HUES64 (cell line): ENCODE measurements around the gene CHDH.

Experiments used
- H3K27ac ChIP-seq: 2 replicates; pipeline ENCODE4 v1.7.0; 2013; ENCODE audit warnings: low read depth, low read length, inconsistent platforms
- H3K27me3 ChIP-seq: 2 replicates; pipeline ENCODE4 v1.6.1; 2013; ENCODE audit warnings: mild to moderate bottlenecking, low read length; ENCODE audit not compliant: insufficient read depth
- H3K36me3 ChIP-seq: 2 replicates; pipeline ENCODE4 v1.6.1; 2013; ENCODE audit warnings: mild to moderate bottlenecking, low read length; ENCODE audit not compliant: insufficient read depth
- H3K4me1 ChIP-seq: 2 replicates; pipeline ENCODE4 v1.6.1; 2013; ENCODE audit warnings: mild to moderate bottlenecking, low read length, moderate library complexity; ENCODE audit not compliant: insufficient read depth
- H3K4me3 ChIP-seq: 2 replicates; pipeline ENCODE4 v1.5.1; 2013; ENCODE audit warnings: mild to moderate bottlenecking, low read length, moderate library complexity
- H3K9ac ChIP-seq: 2 replicates; pipeline ENCODE4 v1.6.1; 2013; ENCODE audit warnings: mild to moderate bottlenecking, low read depth, low read length
- H3K9me3 ChIP-seq: 2 replicates; pipeline ENCODE4 v1.6.1; 2013; ENCODE audit warnings: low read depth, low read length; ENCODE audit not compliant: insufficient read depth
- WGBS: fragments of 150-250, 120-280 bp; methylation state at CpG from one replicate; pipeline ENCODE4 v1.1.7; 2013; ENCODE audit warnings: missing lambda C conversion rate; 5-methylcytosine and 5-hydroxymethylcytosine counted together

CHDH gene

DNA sequence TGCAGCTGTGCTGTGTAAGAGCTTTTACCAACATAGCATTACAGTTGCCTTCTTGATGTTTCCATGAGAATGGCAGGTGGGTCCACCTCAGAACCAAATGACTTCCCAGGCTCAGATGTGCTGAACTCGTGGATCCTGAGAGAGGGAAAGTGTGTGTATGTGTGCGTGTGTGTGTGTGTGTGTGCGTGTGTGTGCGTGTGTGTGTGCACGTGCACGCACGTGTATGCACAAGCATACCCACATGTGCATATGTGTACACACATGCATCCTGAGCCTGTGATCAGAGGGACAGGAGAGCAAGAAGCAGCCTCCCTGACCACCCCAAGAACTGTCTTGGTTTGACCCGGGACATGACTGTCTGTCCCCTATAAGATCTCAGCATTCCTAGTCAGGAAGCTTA is 48.1 kb downstream of the CHDH start:
- H3K9me3 ChIP-seq = no peaks in the 10 kb centered on the region
- WGBS = 91% methylated on average over 8 of the region's 8 CpGs
- H3K27me3 ChIP-seq = no peaks in the 10 kb centered on the region
- no peaks in the 10 kb centered on the region for H3K36me3 ChIP-seq
- no peak overlapping the region for H3K9ac ChIP-seq
- no peak overlapping the region for H3K4me3 ChIP-seq
- H3K4me1 ChIP-seq = peaks cover 8% of the 10 kb centered on the region; the same call in 1 of the 2 replicates
- no peak overlapping the region for H3K27ac ChIP-seq

DNA sequence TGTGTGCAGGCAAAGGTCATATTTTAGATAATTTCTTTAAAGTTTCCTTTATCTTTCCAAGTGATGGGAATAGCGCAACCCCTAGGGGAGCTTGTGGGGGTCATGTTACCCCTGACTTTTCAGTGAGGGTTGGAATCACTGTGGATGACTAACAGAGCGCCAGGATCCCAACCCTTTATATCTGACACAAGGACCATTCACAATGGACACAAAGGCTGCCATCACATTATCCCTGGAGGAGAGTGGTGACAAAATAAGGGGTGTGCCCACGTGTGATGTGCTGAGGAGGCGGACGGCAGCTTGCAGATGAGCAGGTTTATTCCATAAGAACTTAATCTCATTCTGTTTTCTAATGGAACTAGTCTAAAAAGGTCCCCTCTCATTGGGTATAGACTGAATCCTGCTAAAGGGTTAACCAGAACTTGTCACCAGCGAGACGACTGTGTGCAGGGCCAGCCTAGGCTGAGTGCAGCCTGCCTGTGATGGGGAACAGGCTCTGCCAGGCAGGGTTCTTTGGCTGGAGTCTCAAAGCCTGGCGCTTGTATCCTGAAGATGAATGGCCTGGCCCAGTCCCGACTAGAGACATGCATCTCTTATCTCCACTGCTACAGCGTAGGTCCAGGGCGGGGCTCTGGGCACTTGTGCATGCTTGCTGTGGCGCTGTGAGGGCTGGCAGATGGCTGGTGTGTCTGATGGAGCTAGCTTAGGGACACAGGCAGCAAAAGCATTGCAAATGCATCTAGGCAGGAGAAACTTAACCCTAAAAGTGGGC is 50.2 kb downstream of the CHDH start:
- Histone ChIP-seq H3K9me3 (no peaks in the 10 kb centered on the region), H3K9ac (no peak overlapping the region), H3K27ac (no peak overlapping the region), H3K36me3 (no peaks in the 10 kb centered on the region), H3K4me3 (no peak overlapping the region), H3K27me3 (no peaks in the 10 kb centered on the region), H3K4me1 (peaks cover 8% of the 10 kb centered on the region; the same call in 1 of the 2 replicates)
- 88% methylated on average over 10 of the region's 12 CpGs for WGBS

DNA sequence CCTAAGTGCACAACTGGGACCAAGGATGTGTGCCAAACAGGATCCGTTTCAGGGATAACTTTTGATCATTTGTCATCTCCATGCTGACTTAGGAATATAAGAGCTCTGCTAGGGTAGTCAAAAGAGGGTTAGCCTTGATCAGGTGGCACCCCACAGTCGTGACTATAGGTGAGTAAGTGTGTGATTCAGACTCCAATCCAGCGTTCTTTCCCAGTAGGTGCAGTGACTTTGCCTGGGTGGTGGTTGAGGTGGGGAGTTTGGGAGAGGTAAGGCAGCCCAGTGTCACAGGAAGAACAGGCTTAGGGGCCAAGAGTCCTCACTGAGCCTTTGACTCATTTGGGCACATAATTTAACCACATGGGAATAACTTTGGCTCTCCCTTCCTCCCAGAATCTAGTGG is 51.0 kb downstream of the CHDH start:
- Histone ChIP-seq H3K9ac (no peak overlapping the region), H3K36me3 (no peaks in the 10 kb centered on the region), H3K4me3 (no peak overlapping the region), H3K27ac (no peak overlapping the region), H3K9me3 (no peaks in the 10 kb centered on the region), H3K27me3 (no peaks in the 10 kb centered on the region), H3K4me1 (peaks cover 8% of the 10 kb centered on the region; the same call in 1 of the 2 replicates)
- WGBS = 60% methylated on average over 3 of the region's 3 CpGs

DNA sequence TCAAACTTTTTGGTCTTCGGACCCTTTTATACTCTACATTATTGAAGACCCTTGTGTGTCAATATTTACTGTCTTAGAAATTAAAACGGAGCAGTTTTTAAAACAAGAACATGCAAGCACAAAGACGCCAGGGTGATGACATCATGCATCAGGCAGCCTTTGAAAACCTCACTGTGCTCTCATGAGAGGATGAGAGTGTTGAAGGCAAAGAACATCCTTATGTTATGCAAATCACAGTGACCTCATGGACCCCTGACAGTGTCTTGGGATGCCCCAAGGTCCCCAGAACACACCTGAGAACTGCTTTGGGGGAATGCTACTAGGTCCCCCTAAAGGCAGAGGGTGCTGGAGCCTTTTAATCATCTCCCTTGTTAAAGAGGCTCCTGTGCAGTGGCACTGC is 51.6 kb downstream of the CHDH start:
- Histone ChIP-seq H3K27ac (no peak overlapping the region), H3K4me3 (no peak overlapping the region), H3K9ac (no peak overlapping the region), H3K4me1 (peaks cover 8% of the 10 kb centered on the region; the same call in 1 of the 2 replicates), H3K36me3 (no peaks in the 10 kb centered on the region), H3K9me3 (no peaks in the 10 kb centered on the region), H3K27me3 (no peaks in the 10 kb centered on the region)
- 55% methylated on average over 3 of the region's 3 CpGs for WGBS

DNA sequence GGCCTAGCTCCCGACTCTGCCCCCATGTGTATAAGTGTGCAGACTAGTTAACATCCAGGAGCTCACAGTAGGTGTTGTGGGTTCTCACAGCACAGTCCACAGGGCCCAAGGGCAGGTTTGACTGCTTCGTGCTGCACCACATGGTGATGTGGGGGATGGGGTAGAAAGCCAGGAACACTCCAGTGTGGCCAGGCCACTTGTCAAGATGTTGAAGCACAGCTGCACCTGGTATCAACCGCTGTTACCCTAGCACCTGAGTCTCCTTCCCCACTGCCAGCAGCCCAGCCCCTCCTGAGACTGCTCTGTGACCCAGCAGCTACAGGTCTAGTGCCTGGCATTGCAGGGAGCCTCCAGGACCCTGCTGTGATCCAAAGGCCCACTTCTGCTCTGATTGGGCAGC is 53.4 kb downstream of the CHDH start:
- peaks cover 8% of the 10 kb centered on the region; the same call in 1 of the 2 replicates for H3K4me1 ChIP-seq
- H3K9ac ChIP-seq = no peak overlapping the region
- H3K27me3 ChIP-seq = no peaks in the 10 kb centered on the region
- WGBS = 88% methylated on average over 3 of the region's 3 CpGs
- no peaks in the 10 kb centered on the region for H3K9me3 ChIP-seq
- no peaks in the 10 kb centered on the region for H3K36me3 ChIP-seq
- no peak overlapping the region for H3K4me3 ChIP-seq
- H3K27ac ChIP-seq = no peak overlapping the region

DNA sequence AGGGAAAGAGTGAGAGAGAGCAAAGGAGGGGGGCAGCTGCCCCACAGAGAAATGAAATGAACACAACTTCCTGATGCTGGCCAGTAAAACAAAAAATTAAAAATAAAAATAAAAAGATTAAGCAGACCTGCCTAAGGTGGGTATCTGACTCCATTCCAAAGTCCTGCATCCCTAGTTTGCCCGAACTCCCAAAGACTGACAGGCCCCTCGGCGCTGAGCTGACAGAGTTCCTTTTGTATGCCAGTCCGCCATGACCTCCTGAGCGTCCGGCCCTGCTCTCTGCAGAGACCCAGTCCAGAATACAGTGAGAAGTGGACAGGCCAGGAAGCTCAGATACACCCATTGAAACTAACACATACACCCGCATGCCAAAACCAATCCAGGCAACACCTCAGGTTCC is 54.9 kb downstream of the CHDH start:
- no peaks in the 10 kb centered on the region for H3K27me3 ChIP-seq
- no peak overlapping the region for H3K4me3 ChIP-seq
- H3K27ac ChIP-seq = no peak overlapping the region
- H3K9ac ChIP-seq = no peak overlapping the region
- H3K9me3 ChIP-seq = no peaks in the 10 kb centered on the region
- H3K4me1 ChIP-seq = peaks cover 8% of the 10 kb centered on the region; the same call in 1 of the 2 replicates
- 93% methylated on average over 7 of the region's 7 CpGs for WGBS
- no peaks in the 10 kb centered on the region for H3K36me3 ChIP-seq

DNA sequence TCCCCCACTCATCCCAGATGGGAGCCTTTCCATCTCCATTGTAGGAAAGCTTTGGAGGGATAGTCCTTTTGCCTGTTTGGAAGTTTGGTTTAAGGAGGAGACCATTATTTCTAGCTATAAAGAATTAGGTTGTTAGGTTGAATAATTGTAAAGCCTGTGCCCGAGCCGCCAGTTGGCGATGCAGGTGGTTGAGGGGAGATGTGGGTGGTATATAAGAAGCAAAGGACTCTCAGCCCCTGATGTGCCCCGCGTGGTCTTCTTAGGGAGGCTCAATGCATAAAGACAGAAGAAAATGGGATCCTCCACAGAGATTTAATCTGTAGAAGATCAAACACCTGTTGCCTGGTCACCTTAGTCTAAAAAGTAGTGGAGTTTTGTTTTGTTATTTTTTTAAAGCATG is 55.7 kb downstream of the CHDH start:
- Histone ChIP-seq H3K27ac (no peak overlapping the region), H3K27me3 (no peaks in the 10 kb centered on the region), H3K9ac (no peak overlapping the region), H3K4me1 (peaks cover 8% of the 10 kb centered on the region; the same call in 1 of the 2 replicates), H3K9me3 (no peaks in the 10 kb centered on the region), H3K4me3 (no peak overlapping the region), H3K36me3 (no peaks in the 10 kb centered on the region)
- WGBS = 95% methylated on average over 5 of the region's 5 CpGs

DNA sequence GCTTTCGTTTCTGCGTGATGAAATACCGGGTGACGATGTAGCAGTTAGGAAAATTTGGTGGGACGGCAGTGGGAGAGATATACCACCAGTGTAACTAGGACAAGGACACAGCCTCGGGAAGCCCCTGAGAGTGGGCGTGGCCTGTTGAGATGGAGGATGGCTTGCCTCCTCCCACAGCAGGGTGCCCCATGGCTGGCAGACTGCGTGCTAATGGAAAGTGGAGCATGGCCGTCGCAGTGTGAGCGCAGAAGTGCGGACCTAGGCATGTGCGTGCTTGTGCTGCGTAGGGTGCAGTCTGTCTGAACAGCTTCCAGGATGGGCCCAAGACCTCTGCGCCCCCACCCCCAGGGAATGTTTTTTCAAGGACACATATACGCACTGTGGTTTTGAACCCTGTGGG is 56.8 kb downstream of the CHDH start:
- Histone ChIP-seq H3K36me3 (no peaks in the 10 kb centered on the region), H3K9ac (no peak overlapping the region), H3K27ac (no peak overlapping the region), H3K4me3 (no peak overlapping the region), H3K4me1 (peaks cover 2% of the 10 kb centered on the region; the same call in 1 of the 2 replicates), H3K9me3 (no peaks in the 10 kb centered on the region), H3K27me3 (no peaks in the 10 kb centered on the region)
- WGBS = 91% methylated on average over 16 of the region's 16 CpGs

DNA sequence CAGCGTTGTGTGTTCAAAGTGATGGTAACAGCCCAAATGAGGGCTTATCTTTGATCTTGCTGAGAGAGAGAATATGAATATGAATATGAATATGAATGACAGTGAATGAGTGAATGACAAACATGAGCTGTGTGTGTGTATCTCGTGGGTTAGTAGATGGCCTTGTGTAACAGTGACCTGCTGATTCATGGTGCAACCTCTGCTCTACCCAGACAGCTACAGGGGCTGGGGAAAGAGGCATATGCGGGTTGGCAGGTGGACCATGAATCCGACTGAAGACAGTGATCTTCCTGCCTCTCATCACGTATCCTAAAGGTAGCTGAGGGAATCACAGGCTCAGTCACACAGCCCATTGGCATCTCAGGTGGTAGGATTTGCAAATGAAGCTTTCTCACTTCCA is 58.2 kb downstream of the CHDH start:
- Histone ChIP-seq H3K27ac (no peak overlapping the region), H3K9ac (no peak overlapping the region), H3K4me3 (no peak overlapping the region), H3K36me3 (no peaks in the 10 kb centered on the region), H3K9me3 (no peaks in the 10 kb centered on the region), H3K27me3 (no peaks in the 10 kb centered on the region), H3K4me1 (no peaks in the 10 kb centered on the region)
- 73% methylated on average over 5 of the region's 5 CpGs for WGBS

DNA sequence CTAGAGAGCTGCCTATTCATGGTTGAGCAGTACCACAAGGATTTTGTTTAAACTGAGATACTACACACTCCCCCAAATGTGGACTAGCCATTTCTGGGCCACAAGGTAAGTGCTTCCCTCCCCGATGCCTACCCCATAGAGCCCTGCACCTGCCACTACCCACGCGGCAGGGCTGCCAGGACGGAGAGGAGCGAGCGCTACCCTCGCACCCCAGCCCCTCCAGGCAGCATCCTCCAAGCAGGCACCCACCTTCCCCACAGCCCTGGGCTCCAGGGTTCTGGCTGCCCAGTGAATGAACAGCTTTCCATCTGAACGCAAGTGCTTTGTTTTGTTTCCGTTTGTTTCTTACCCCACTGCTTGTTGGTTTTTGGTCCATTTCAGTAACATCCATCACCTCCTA is 59.2 kb downstream of the CHDH start:
- no peaks in the 10 kb centered on the region for H3K9me3 ChIP-seq
- no peaks in the 10 kb centered on the region for H3K4me1 ChIP-seq
- no peaks in the 10 kb centered on the region for H3K27me3 ChIP-seq
- no peaks in the 10 kb centered on the region for H3K36me3 ChIP-seq
- H3K9ac ChIP-seq = no peak overlapping the region
- no peak overlapping the region for H3K4me3 ChIP-seq
- H3K27ac ChIP-seq = no peak overlapping the region
- 89% methylated on average over 9 of the region's 9 CpGs for WGBS

DNA sequence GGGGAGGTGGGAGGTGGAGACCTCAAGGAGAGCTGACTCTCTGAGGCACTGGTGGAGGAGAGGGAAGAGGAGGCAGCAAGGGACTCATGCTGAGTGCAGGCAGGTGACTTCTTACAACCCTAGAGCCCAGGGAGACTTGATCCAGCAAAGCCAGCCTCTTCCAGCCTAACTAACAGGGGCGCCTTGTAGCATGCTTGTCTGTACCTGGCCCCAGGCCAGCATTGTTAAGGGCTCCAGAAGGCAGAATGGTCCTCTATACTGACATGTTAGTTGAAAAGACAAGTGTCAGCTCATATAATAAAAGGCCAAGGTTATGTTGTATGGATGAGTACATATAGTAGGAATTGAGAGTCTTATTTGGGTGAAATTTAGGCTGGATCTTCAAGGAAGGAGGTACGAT is 65.4 kb downstream of the CHDH start:
- no peaks in the 10 kb centered on the region for H3K9me3 ChIP-seq
- no peaks in the 10 kb centered on the region for H3K27me3 ChIP-seq
- H3K9ac ChIP-seq = no peak overlapping the region
- no peak overlapping the region for H3K4me3 ChIP-seq
- no peak overlapping the region for H3K27ac ChIP-seq
- H3K4me1 ChIP-seq = no peaks in the 10 kb centered on the region
- 92% methylated on average over 2 of the region's 2 CpGs for WGBS
- H3K36me3 ChIP-seq = no peaks in the 10 kb centered on the region

DNA sequence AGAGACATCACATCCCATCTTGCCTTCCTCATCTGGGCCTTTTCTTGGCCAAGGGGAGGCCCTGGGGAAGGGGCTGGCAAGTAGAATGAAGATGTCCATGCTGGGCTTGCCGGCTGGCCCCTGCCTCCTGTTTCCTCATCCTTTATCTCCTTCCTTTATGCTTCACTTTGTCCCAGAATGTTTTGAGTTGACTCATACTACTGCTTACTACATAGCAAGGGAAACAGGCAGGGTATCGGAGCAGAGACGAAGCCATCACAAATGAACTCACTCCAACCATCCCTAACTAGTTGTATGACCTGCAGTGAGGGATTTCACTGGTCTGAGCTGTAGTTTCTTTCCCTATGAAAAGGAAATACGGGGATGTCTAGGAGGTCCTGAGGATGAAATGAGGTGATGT is 66.0 kb downstream of the CHDH start:
- Histone ChIP-seq H3K27ac (no peak overlapping the region), H3K9ac (no peak overlapping the region), H3K36me3 (no peaks in the 10 kb centered on the region), H3K9me3 (no peaks in the 10 kb centered on the region), H3K27me3 (no peaks in the 10 kb centered on the region), H3K4me1 (no peaks in the 10 kb centered on the region), H3K4me3 (no peak overlapping the region)
- WGBS = 86% methylated on average over 4 of the region's 4 CpGs
